H1 (cell line): Measurements from ENCODE around the gene BAZ1B. TPM values are rescaled to one million over a fixed set of nuclear protein-coding genes. Genes with fewer than 3 reads are reported as not detected.
A peak's percentile ranks its signal among the peaks of the same experiment; 100 is the strongest.

ENCODE experiments used
- CTCF ChIP-seq, 3 experiments: IDR thresholded peaks; 1 replicate in 2 of 3; 2 replicates in 1 of 3; pipeline versions ENCODE4 v1.5.1 to v1.6.1; 2011; ENCODE audit warnings: low read length in 3 of 3, mild to moderate bottlenecking in 3 of 3, inconsistent platforms in 2 of 3, low read depth in 1 of 3, moderate library complexity in 1 of 3; ENCODE audit not compliant: insufficient read depth in 1 of 3; ENCODE audit errors: control extremely low read depth in 1 of 3
- FOSL1 ChIP-seq: IDR thresholded peaks from 2 replicates; pipeline ENCODE4 v1.6.1; 2011; ENCODE audit warnings: mild to moderate bottlenecking, low read depth, low read length, moderate library complexity; ENCODE audit not compliant: insufficient read depth
- KDM4A ChIP-seq: IDR thresholded peaks from one replicate; pipeline ENCODE4 v1.7.1; 2012; ENCODE audit warnings: low read depth, mild to moderate bottlenecking, moderate library complexity, low read length, inconsistent platforms; ENCODE audit not compliant: severe bottlenecking
- SIRT6 ChIP-seq: IDR thresholded peaks from one replicate; pipeline ENCODE4 v1.7.1; 2012; ENCODE audit warnings: low read length, inconsistent platforms
- polyA plus RNA-seq, 7 experiments: library from polyadenylated mRNA; depleted of rRNA in 3 of 7; stranded (reverse) in 5 of 7; unstranded in 2 of 7; fragments of >200 nt in 5 of 7; fragments of 200-250 nt in 2 of 7; gene quantifications; 1 replicate in 5 of 7; 2 replicates in 1 of 7; 4 replicates in 1 of 7; pipeline versions ENCODE4 v1.2.1 to v1.2.3, GENCODE V29; 2011 to 2013; ENCODE audit warnings: missing spikeins in 2 of 7, mixed read lengths in 2 of 7
- total RNA-seq: library from RNA; stranded (reverse); fragmentation: NEBNext Ultra II Directional; extraction: Animal tissue kit (Norgen Biotek cat#: 25700); gene quantifications from 2 replicates; pipeline ENCODE4 v1.2.1, GENCODE V29; 2021

BAZ1B gene
- total and polyA plus RNA-seq, 2 of the 8 experiments (the other 6 are each of a cell fraction or from before 2014, with no cell fraction given) = 21.0 to 86.8 TPM

GRCh38 chr7:73557397-73558257, 35.5 kb upstream of the BAZ1B start, which contains the start of gene BCL7B (continued):
- no peak for TF ChIP-seq CTCF (IDR thresholded peaks at IDR 0.05; ENCODE audit: control extremely low read depth in 1 of 3, insufficient read depth in 1 of 3, low read depth in 1 of 3, low read length in 3 of 3)
- no peak for TF ChIP-seq FOSL1
- TF ChIP-seq SIRT6 = no peak
- peak; percentile 58 for TF ChIP-seq KDM4A
- TF ChIP-seq, all 59 proteins: peak for 19
